H1 (cell line): Measurements from ENCODE around the gene LRBA. TPM values are rescaled to one million over a fixed set of nuclear protein-coding genes. Genes with fewer than 3 reads are reported as not detected.

Experiments used
- ATF3 ChIP-seq: IDR thresholded peaks from 2 replicates; pipeline ENCODE4 v1.6.1; 2011; ENCODE audit warnings: low read depth, mild to moderate bottlenecking, low read length; ENCODE audit not compliant: insufficient read depth
- RFX5 ChIP-seq: IDR thresholded peaks from 2 replicates; pipeline ENCODE4 v1.6.1; 2011; ENCODE audit warnings: low read depth, low read length, improper control_type of control experiment, borderline replicate concordance
- polyA plus RNA-seq, 7 experiments: library from polyadenylated mRNA; depleted of rRNA in 3 of 7; stranded (reverse) in 5 of 7; unstranded in 2 of 7; fragments of >200 nt in 5 of 7; fragments of 200-250 nt in 2 of 7; gene quantifications; 1 replicate in 5 of 7; 2 replicates in 1 of 7; 4 replicates in 1 of 7; pipeline versions ENCODE4 v1.2.1 to v1.2.3, GENCODE V29; 2011 to 2013; ENCODE audit warnings: missing spikeins in 2 of 7, mixed read lengths in 2 of 7
- total RNA-seq: library from RNA; stranded (reverse); fragmentation: NEBNext Ultra II Directional; extraction: Animal tissue kit (Norgen Biotek cat#: 25700); gene quantifications from 2 replicates; pipeline ENCODE4 v1.2.1, GENCODE V29; 2021

Gene LRBA
- total and polyA plus RNA-seq, 2 of the 8 experiments (the other 6 are each of a cell fraction or from before 2014, with no cell fraction given): 54.6 to 83.2 TPM

DNA sequence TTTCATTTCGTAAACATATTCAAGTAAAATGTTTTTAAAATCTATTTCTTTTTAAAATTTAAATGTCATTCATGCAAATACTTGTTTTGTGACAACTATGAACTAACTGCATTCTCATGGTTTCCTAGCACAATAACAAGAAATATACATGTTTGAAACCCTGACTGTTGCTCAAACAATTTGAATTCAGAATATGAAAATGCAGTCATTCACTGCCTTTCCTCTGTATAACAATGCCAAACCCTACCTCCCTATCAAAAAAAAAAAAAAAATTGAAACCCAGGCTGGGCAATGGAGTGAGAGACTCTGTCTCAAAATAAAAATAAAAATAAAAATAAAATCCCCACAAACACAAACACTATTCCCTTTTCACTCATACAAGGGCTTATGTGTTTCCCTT is 391.0 kb downstream of the LRBA start (continued):
- TF ChIP-seq ATF3 (no peak), RFX5 (no peak)
- TF ChIP-seq, all 59 proteins: peak for 0
